ENCODE measurements around the gene MAGEB16.

- TF ChIP-seq SUZ12 (IDR thresholded peaks at IDR 0.05; ENCODE audit: extremely low read depth, insufficient read depth, insufficient read length) (no peak), YY1 (IDR thresholded peaks at IDR 0.05; ENCODE audit: insufficient read depth, insufficient read length) (no peak)
Observed at GRCh38 chrX:35847736-35848135, 49.6 kb downstream of the MAGEB16 start.
